ENCODE data around the gene RBM18.

The RBM18 gene

DNA sequence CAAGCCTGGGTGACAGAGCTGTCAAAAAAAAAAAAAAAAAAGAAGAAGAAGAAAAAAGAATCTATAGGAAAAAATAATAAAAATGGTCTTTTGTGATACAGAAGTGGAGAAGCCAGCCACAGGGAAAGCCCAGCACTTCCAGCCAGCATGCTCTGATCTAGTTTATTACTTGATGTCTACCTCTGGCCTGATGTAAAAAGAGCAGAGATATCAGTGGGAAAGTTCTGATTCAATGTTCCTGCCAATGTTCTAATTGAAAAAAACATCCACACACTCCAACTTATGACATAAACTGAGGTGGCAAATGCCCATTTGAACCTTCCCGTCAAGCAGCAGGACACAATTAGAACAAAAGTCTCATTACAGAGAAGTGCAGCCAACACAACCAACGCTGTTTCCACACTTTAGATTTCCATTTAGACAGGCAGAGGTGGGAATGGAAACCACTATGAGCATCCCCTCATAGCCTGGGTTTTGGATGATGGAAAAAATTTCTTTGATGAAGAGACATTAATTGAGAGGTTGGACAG lies 5.7 kb downstream of the RBM18 start:
- DNase-seq: no peak

- DNase-seq: no peak
Measured at GRCh38 chr9:122256206-122256605, 8.4 kb downstream of the RBM18 start.

DNA sequence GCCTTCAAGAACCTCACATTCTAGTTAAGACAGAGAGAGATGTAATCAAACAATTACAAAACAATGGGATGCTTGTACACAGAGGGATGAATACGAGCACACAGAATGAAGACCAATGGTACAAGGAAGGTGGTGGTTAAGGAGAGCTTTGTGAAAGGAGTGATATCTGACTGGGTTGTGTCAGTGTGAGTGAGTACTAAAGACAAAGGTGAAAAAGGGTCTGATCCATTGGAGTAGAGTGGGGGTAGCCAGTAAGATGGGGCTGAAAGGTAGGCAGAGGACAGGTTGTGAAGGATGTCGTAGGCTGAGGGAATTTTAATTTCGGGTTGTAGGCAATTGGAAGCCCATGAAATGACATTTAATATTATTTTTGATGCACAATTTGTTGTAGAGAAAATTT lies 9.9 kb downstream of the RBM18 start:
- no peak for DNase-seq

GRCh38 chr9:122252796-122253195 lies 11.8 kb downstream of the RBM18 start:
- DNase-seq: no peak

- no peak for DNase-seq
Measured at GRCh38 chr9:122251351-122251750, 13.3 kb downstream of the RBM18 start.

DNA sequence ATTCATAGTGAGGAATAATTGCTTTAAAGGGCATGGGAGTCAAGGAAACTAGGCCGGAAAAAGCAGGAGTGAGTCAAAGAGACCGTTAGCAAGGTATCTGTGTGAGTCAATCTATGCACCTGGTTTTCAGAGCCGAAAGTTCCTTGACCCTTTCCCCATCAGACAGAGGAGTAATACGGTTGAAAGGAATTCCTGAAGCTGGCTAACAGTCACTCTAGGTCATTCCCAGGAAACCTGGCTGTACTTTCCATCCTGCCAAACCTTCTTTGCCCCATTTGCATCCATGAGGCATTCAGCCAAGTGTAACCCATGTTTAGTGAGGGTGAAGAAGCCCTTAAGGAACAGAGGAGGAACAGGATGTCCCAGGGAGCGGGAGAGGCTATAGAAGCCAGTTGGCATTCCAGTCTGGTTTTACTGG lies 16.2 kb downstream of the RBM18 start:
- DNase-seq: no peak

- no peak for DNase-seq
Measured at GRCh38 chr9:122246666-122247065, 18.0 kb downstream of the RBM18 start.

DNA sequence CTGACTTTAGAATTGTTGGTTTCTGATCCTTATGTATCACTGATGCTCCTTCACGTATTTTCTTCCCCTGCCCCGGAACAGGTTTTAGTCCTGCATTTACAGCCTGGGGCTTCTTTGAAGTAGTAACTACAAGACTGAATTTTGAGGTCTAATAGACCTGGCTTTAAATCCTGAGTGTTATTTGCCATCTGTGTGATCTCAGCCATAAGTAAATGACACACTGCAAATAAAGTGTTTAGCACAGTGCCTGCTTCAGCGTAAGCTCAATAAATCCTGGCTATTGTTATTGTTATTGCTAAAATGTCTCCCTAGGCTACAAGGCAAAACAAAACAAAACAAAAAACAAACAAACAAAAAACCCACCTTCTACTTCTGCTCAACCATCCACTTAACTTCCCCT lies 20.3 kb downstream of the RBM18 start:
- no peak for DNase-seq

- DNase-seq: no peak
Measured at GRCh38 chr9:122239722-122240121, 24.9 kb downstream of the RBM18 start.

DNA sequence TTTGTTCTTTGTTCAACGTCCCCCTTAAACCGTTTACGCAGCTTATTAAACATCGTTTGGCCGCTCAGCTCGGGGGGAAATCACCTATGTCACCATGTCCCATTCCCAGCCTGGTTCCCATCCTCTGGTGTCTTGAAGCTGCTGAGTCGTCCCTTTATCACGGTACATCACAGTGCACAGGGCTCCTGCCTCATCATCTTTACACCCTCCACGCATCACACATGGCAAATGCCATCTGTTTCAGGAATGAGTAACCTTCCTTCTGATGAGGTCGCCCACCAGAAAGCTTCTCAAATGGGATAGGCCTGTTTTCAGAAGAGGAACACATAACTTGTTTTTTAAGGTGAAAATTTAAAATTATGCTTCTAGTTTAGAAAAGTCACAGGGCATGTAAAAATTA lies 28.0 kb downstream of the RBM18 start:
- DNase-seq: no peak

- DNase-seq: no peak
Measured at GRCh38 chr9:122234022-122234748, 30.5 kb downstream of the RBM18 start.

GRCh38 chr9:122232796-122233306 lies 31.8 kb downstream of the RBM18 start:
- DNase-seq: no peak

GRCh38 chr9:122229485-122229837 lies 35.2 kb downstream of the RBM18 start:
- no peak for DNase-seq

DNA sequence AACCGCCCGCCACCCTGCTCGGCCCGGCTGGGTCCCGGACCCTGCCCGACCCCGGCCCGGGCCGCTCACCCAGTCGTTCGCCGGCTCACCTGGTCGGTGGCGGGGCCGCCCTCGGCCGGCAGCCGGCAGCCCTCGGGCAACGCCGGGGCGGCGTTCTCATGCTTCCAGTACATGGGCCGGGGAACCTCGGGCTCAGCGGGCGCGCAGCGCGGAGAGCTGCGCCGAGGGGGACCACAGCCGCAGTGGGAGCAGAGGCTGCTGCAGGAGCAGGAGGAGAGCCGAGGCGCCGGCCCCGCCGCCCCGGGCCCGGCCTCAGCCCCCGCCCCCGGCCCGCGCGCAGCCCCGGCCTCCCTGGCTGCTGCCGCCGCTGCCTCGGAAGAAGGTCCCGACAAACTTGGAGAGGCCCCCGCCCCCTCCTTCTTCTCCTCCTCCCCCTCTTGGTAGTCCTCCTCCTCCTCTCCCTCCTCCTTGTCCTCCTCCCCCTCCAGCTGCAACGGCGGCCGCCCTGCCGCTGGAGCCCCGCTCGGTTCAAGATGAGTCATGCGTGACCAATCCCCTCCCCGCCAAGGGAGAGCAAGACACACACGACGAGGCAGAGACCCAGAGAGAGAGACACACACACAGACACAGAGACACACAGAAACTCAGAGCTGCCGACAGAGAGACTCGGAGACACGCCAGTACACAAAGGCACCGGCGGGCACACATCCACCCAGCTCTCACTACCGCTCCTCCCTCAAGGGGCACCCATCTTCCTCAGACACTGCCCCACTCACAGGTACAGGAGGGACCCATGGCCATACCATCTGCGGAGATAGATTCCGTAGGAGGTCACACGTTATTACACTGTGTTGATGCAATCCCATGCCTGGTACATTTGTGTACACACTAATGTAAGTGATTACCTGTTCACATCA lies 35.8 kb downstream of the RBM18 start, which contains the start of gene LHX6:
Gene LHX6 (minus strand): TSS at position 390 of the 917 bp plus-strand sequence. CDS start 217 bp downstream, at position 173.
- no peak for DNase-seq

DNA sequence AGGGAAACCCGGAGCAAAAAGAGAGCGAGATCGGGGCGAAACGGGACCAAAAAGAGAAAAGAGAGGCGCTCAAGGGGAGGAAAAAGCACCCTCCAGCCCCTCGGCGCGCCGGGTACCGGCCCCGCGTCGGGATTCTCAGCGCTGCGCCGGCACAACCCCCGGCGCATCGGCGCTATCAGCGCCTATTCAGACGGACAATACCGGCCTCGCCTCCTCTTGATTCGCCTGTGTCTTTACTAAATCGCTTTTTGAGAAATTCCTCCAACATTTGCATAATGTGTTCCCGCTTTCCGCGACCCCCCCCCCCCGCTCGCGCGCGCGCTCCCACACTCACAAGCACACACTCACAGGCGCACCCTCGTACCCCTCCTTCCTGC lies 36.5 kb downstream of the RBM18 start:
- no peak for DNase-seq

DNA sequence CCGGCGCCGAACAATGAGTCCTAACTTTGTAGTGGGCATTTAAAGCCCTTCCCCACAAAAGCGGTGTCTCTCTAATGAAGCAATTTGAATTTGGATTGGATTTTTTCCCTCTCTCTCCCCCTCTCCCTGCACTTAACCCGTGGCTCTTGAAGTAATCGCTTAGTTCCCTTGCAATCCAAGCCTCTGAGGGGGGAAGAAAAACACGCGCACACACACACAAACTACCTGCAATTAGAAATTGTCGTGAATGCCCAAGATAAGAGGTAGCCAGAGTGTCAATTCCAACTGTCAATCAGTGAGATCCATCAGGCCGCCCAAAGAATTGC lies 37.1 kb downstream of the RBM18 start:
- DNase-seq: no peak

GRCh38 chr9:122226758-122227574 lies 37.7 kb downstream of the RBM18 start:
- DNase-seq: no peak

- DNase-seq: no peak
Measured at GRCh38 chr9:122226142-122226757, 38.4 kb downstream of the RBM18 start.

DNA sequence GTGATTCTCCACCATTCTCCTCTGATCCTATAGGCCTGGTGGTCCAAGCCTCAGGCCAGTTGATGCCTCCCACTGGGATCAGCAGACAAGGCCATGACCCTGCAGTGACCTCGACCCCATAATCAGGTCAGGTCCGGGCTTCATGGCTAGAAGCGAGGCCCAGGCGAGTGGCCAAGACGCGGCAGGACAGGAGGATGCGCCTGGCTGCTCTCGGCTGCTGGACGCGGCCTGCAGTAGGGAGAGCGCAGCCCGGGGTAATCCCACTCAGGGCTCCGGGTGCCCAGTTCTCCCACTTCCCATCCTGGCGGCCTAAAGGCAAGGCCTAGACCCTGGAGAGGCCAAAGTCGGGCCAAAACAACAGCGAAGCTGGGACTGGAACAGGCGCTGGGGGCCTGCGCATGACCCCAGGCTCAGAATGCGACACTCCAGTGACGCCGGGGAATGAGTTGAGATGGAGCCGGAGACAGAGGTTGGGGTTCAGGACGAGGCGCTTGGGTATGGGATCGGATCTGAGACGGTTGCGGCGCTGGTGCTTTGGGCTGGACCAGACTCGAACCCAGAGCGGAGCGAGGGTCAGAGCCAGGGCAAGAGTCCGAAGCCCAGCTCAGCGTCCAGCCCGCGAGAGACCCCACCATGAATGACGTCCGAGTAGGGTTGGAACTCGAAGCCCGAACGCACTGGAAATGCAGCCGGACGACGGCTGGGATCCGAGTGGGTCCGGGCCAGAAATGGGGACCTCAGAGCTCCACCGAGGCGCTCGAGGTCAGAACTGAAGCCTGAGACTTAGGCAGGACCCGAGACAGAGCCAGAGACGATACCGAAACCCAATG lies 39.1 kb downstream of the RBM18 start:
- DNase-seq: no peak

DNA sequence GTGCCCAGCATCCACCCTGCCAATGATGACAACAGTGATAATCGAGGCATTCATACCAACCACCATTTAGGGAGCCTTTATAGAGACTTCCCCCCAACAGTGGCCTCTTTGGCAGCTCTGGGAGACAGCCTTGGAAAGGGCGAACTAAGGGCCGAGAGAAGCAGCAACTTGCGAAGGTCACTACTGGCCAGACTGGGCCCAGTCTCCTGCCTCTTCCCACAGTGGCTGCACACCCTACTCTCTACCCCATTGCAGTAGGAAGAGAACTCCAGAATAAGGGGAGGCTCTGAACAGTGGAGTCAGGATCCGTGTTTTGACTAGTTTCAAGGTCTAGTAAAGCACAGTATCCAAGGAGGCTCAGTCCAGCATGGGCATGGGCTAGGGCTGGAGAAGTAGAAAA lies 41.2 kb downstream of the RBM18 start:
- no peak for DNase-seq

- DNase-seq: no peak
Measured at GRCh38 chr9:122222791-122223190, 41.8 kb downstream of the RBM18 start.
